GM19043 (cell line): ENCODE results near the gene SARM1.
"Not testable (repeated sequence)": the region's sequence is repeated elsewhere in the genome, so short reads cannot be mapped to it uniquely, and the experiment has no call there.

Experiments
- ATAC-seq: cut with Tn5 transposase; IDR thresholded peaks from one replicate; pipeline ENCODE4 v1.9.1; 2021; ENCODE audit warnings: low read depth; ENCODE audit not compliant: unreplicated experiment

Gene SARM1

GRCh38 chr17:28371245-28372202 lies at the start of gene SARM1:
Gene SARM1 (plus strand): TSS chr17:28371694. CDS start chr17:28372033, 339 bp downstream.
- peak; percentile 72 for ATAC-seq

GRCh38 chr17:28324267-28324745 lies 47.2 kb upstream of the SARM1 start:
- ATAC-seq, result no peak

GRCh38 chr17:28324781-28325180 lies 46.7 kb upstream of the SARM1 start:
- no peak for ATAC-seq

GRCh38 chr17:28325211-28325610 lies 46.3 kb upstream of the SARM1 start:
- no peak for ATAC-seq

- ATAC-seq, result no peak
Observed at GRCh38 chr17:28326114-28326513, 45.4 kb upstream of the SARM1 start.

- ATAC-seq, result no peak
Observed at GRCh38 chr17:28327031-28327607, 44.4 kb upstream of the SARM1 start.

GRCh38 chr17:28327709-28328108 lies 43.8 kb upstream of the SARM1 start:
- no peak for ATAC-seq

- no peak for ATAC-seq
Observed at GRCh38 chr17:28328325-28328724, 43.2 kb upstream of the SARM1 start.

- ATAC-seq, result no peak
Observed at GRCh38 chr17:28330671-28331070, 40.8 kb upstream of the SARM1 start.

- ATAC-seq, result no peak
Observed at GRCh38 chr17:28331891-28332420, 39.5 kb upstream of the SARM1 start.

GRCh38 chr17:28333083-28333746 lies 38.3 kb upstream of the SARM1 start:
- ATAC-seq, result no peak

GRCh38 chr17:28334171-28334570 lies 37.3 kb upstream of the SARM1 start:
- no peak for ATAC-seq

GRCh38 chr17:28334666-28335200 lies 36.8 kb upstream of the SARM1 start:
- no peak for ATAC-seq

- ATAC-seq, result peak; percentile 95
Observed at GRCh38 chr17:28335201-28335958, 36.1 kb upstream of the SARM1 start, which contains the start of the genes IFT20 and TNFAIP1. Gene IFT20 (minus strand): TSS chr17:28335472. CDS start chr17:28331985, 3,487 bp downstream. Gene TNFAIP1 (plus strand): TSS chr17:28335761. CDS start chr17:28339522, 3,761 bp downstream.

GRCh38 chr17:28335959-28336871 lies 35.3 kb upstream of the SARM1 start:
- no peak for ATAC-seq

- ATAC-seq, result no peak
Observed at GRCh38 chr17:28338056-28338768, 33.3 kb upstream of the SARM1 start.

- not testable (repeated sequence) for ATAC-seq
Observed at GRCh38 chr17:28338769-28339212, 32.7 kb upstream of the SARM1 start.

- ATAC-seq, result no peak
Observed at GRCh38 chr17:28339431-28339830, 32.1 kb upstream of the SARM1 start.
